Keratinocyte (primary cell): ENCODE measurements around the gene CRAMP1. TPM values are rescaled to one million over a fixed set of nuclear protein-coding genes. Genes with fewer than 3 reads are reported as not detected.

Experiments
- DNase-seq: peaks from one replicate; pipeline ENCODE4 v3.0.0-alpha.2; 2011; ENCODE audit warnings: low read depth, missing footprints, low spot score
- FAIRE-seq: peaks from 2 replicates; lab custom pipeline; 2011; peaks lifted over from hg19 to GRCh38; lab: Jason Lieb, UNC
- H2AFZ ChIP-seq: 2 replicates; pipeline ENCODE4 v1.6.0; 2012; ENCODE audit warnings: low read length, control low read depth, inconsistent platforms; ENCODE audit not compliant: control insufficient read depth
- H3K27ac ChIP-seq: 2 replicates; pipeline ENCODE4 v1.5.1; 2011; ENCODE audit warnings: low read length; ENCODE audit not compliant: control insufficient read depth, insufficient read depth
- H3K27me3 ChIP-seq: 3 replicates; pipeline ENCODE4 v1.6.0; 2011; ENCODE audit warnings: low read length; ENCODE audit not compliant: control insufficient read depth, insufficient read depth; ENCODE audit errors: extremely low read depth
- H3K36me3 ChIP-seq, 2 experiments: 2 replicates in 1 of 2; 3 replicates in 1 of 2; pipeline ENCODE4 v1.5.1; 2011; ENCODE audit warnings: low read length in 2 of 2, mild to moderate bottlenecking in 1 of 2; ENCODE audit not compliant: control insufficient read depth in 2 of 2, insufficient read depth in 2 of 2; ENCODE audit errors: extremely low read depth in 1 of 2
- H3K4me1 ChIP-seq: 3 replicates; pipeline ENCODE4 v1.5.1; 2011; ENCODE audit warnings: low read length; ENCODE audit not compliant: control insufficient read depth, insufficient read depth; ENCODE audit errors: extremely low read depth
- H3K4me2 ChIP-seq: 3 replicates; pipeline ENCODE4 v1.6.0; 2011; ENCODE audit warnings: low read depth, low read length; ENCODE audit not compliant: control insufficient read depth, insufficient read depth; ENCODE audit errors: extremely low read depth
- H3K4me3 ChIP-seq, 3 experiments: fragments of 200-600 bp in 1 of 3; sonication (generic) in 1 of 3; 2 replicates in 2 of 3; 3 replicates in 1 of 3; pipeline ENCODE4 v1.5.1; 2011 to 2016; ENCODE audit warnings: low read length in 3 of 3, mild to moderate bottlenecking in 3 of 3, control low read depth in 2 of 3, inconsistent platforms in 1 of 3, low read depth in 1 of 3, mixed read lengths in 1 of 3, mixed run types in 1 of 3, moderate library complexity in 1 of 3; ENCODE audit not compliant: control insufficient read depth in 2 of 3, insufficient read depth in 2 of 3; ENCODE audit errors: extremely low read depth in 1 of 3
- H3K79me2 ChIP-seq: 2 replicates; pipeline ENCODE4 v1.6.0; 2012; ENCODE audit warnings: low read length; ENCODE audit not compliant: control insufficient read depth, insufficient read depth
- H3K9ac ChIP-seq: 3 replicates; pipeline ENCODE4 v1.6.0; 2011; ENCODE audit warnings: low read length; ENCODE audit not compliant: control insufficient read depth, insufficient read depth; ENCODE audit errors: extremely low read depth
- H3K9me1 ChIP-seq: 3 replicates; pipeline ENCODE4 v1.6.0; 2011; ENCODE audit warnings: low read length; ENCODE audit not compliant: control insufficient read depth, insufficient read depth; ENCODE audit errors: extremely low read depth
- H3K9me3 ChIP-seq: 2 replicates; pipeline ENCODE4 v1.5.1; 2012; ENCODE audit warnings: low read depth, low read length; ENCODE audit not compliant: control insufficient read depth
- H4K20me1 ChIP-seq: 3 replicates; pipeline ENCODE4 v1.6.0; 2011; ENCODE audit warnings: low read length; ENCODE audit not compliant: control insufficient read depth, insufficient read depth; ENCODE audit errors: extremely low read depth
- EZH2 ChIP-seq: IDR thresholded peaks from one replicate; pipeline ENCODE4 v1.6.1; 2012; ENCODE audit warnings: inconsistent platforms, mild to moderate bottlenecking, low read length, moderate library complexity
- dilution Hi-C: fragments of 300-500 bp; cut with MboI; formaldehyde crosslinking; loops from one replicate; pipeline ENCODE4 v1.7.0; 2020; ENCODE audit warnings: low sequenced_read_pairs; ENCODE audit not compliant: extremely low pct_ligation_motif_present
- polyA plus RNA-seq, 5 experiments: library from polyadenylated mRNA; depleted of rRNA in 3 of 5; stranded (reverse) in 3 of 5; stranded (forward) in 1 of 5; unstranded in 1 of 5; fragments of >200 nt; gene quantifications; 1 replicate in 1 of 5; 2 replicates in 3 of 5; 3 replicates in 1 of 5; pipeline versions ENCODE4 v1.2.1 to v1.2.3, GENCODE V29; 2011 to 2012; ENCODE audit warnings: missing spikeins in 2 of 5, low read depth in 1 of 5, low replicate concordance in 1 of 5
- TF ChIP-seq, protein P1 (sequence below), 3 experiments: IDR thresholded peaks in 1 of 3; conservative IDR thresholded peaks in 1 of 3; optimal IDR thresholded peaks in 1 of 3; 2 replicates in 2 of 3; 3 replicates in 1 of 3; pipeline versions ENCODE3 to v1.5.1; 2011; ENCODE audit warnings: low read length in 3 of 3, mild to moderate bottlenecking in 3 of 3, moderate library complexity in 2 of 3, control low read depth in 1 of 3, inconsistent platforms in 1 of 3; ENCODE audit not compliant: insufficient read depth in 2 of 3; ENCODE audit errors: extremely low read depth in 1 of 3

CRAMP1 gene
- polyA plus RNA-seq, 1 donor (not counting 4 experiments of a cell fraction or from before 2014, with no cell fraction given), result 6.5 TPM

DNA sequence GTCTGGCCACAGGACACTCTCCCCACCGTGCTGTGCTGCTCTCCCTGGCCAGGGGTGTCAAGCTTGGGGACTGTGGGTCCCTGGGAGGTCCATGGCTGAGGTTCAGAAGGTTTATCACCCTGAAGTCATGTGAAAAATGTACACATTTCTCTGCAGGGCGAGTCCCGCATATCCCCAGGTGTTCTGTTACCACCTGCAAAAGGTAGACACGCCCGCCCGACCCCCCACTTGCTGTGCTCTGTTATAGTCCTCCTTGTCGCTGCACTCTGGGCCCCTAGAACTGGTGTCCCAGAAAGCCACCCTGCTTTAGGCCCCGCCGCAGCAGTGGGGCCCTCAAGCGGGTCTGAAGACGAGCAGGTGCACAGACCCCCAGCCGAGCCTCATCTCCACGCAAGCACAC is 77.7 kb downstream of the CRAMP1 start:
- peak overlapping the region; percentile 85 for H3K9ac ChIP-seq
- peaks cover 63% of the 10 kb centered on the region for H3K4me1 ChIP-seq
- no peak for TF ChIP-seq EZH2
- TF ChIP-seq, protein P1, sequence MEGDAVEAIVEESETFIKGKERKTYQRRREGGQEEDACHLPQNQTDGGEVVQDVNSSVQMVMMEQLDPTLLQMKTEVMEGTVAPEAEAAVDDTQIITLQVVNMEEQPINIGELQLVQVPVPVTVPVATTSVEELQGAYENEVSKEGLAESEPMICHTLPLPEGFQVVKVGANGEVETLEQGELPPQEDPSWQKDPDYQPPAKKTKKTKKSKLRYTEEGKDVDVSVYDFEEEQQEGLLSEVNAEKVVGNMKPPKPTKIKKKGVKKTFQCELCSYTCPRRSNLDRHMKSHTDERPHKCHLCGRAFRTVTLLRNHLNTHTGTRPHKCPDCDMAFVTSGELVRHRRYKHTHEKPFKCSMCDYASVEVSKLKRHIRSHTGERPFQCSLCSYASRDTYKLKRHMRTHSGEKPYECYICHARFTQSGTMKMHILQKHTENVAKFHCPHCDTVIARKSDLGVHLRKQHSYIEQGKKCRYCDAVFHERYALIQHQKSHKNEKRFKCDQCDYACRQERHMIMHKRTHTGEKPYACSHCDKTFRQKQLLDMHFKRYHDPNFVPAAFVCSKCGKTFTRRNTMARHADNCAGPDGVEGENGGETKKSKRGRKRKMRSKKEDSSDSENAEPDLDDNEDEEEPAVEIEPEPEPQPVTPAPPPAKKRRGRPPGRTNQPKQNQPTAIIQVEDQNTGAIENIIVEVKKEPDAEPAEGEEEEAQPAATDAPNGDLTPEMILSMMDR (optimal IDR thresholded peaks at IDR 0.05 in 1 of 3, IDR thresholded peaks at IDR 0.05 in 1 of 3, conservative IDR thresholded peaks at IDR 0.05 in 1 of 3; ENCODE audit: extremely low read depth in 1 of 3, insufficient read depth in 2 of 3, low read length in 3 of 3), result no peak
- DNase-seq, result no peak
- peaks cover 2% of the 10 kb centered on the region for H3K9me1 ChIP-seq
- no peaks in the 10 kb centered on the region for H4K20me1 ChIP-seq
- no peak for FAIRE-seq
- peak overlapping the region; percentile 60 for H3K4me2 ChIP-seq
- dilution Hi-C loops, result no loop called here
- H3K79me2 ChIP-seq, result peaks cover 72% of the 10 kb centered on the region
- H3K36me3 ChIP-seq, result peaks cover 24 to 63% of the 10 kb centered on the region in 2 experiments
- peaks cover 3% of the 10 kb centered on the region for H3K9me3 ChIP-seq
- peak overlapping the region in 2 of 3 experiments; percentile 5 to 11 for H3K4me3 ChIP-seq
- H3K27me3 ChIP-seq, result no peaks in the 10 kb centered on the region
- H3K27ac ChIP-seq, result peak overlapping the region; percentile 98
- no peak overlapping the region for H2AFZ ChIP-seq

DNA sequence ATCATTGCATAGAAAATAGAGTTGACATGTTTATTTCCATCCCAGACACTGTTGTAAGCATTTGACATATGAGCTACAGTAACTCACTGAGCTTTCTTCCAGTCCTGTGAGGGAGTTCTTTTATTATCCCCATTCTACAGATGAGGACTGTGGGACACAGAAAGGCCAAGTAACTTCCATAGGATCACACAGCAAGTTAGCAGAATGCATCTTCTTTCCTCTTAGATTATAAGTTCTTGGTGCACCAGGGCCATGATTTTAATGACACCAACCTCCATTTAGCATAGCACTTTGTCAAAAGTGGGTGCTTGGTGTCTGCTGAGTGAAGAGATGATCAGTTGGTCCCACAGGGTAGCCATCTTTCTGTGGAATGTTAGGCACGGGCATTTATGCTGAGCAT is 78.7 kb downstream of the CRAMP1 start:
- H3K27ac ChIP-seq, result peak overlapping the region; percentile 98
- peaks cover 3% of the 10 kb centered on the region for H3K9me3 ChIP-seq
- H3K4me2 ChIP-seq, result peak overlapping the region; percentile 52
- FAIRE-seq (no peak), DNase-seq (no peak)
- no peak overlapping the region for H2AFZ ChIP-seq
- H3K9me1 ChIP-seq, result peaks cover 2% of the 10 kb centered on the region
- H4K20me1 ChIP-seq, result no peaks in the 10 kb centered on the region
- H3K27me3 ChIP-seq, result no peaks in the 10 kb centered on the region
- no peak overlapping the region for H3K4me3 ChIP-seq
- H3K4me1 ChIP-seq, result peaks cover 63% of the 10 kb centered on the region
- TF ChIP-seq, protein P1 (optimal IDR thresholded peaks at IDR 0.05 in 1 of 3, IDR thresholded peaks at IDR 0.05 in 1 of 3, conservative IDR thresholded peaks at IDR 0.05 in 1 of 3; ENCODE audit: extremely low read depth in 1 of 3, insufficient read depth in 2 of 3, low read length in 3 of 3), result no peak
- no peak for TF ChIP-seq EZH2
- peaks cover 19 to 60% of the 10 kb centered on the region in 2 experiments for H3K36me3 ChIP-seq
- peak overlapping the region; percentile 74 for H3K9ac ChIP-seq
- dilution Hi-C loops, result no loop called here
- peaks cover 66% of the 10 kb centered on the region for H3K79me2 ChIP-seq
